Measurements from ENCODE around the gene TYK2. TPM values are rescaled to one million over a fixed set of nuclear protein-coding genes. Genes with fewer than 3 reads are reported as not detected.
A peak's percentile ranks its signal among the peaks of the same experiment; 100 is the strongest.
"Not testable (repeated sequence)": the region's sequence is repeated elsewhere in the genome, so short reads cannot be mapped to it uniquely, and the experiment has no call there.

The TYK2 gene
- total RNA-seq, 1 donor from 2014 or later = 60.3 TPM

DNA sequence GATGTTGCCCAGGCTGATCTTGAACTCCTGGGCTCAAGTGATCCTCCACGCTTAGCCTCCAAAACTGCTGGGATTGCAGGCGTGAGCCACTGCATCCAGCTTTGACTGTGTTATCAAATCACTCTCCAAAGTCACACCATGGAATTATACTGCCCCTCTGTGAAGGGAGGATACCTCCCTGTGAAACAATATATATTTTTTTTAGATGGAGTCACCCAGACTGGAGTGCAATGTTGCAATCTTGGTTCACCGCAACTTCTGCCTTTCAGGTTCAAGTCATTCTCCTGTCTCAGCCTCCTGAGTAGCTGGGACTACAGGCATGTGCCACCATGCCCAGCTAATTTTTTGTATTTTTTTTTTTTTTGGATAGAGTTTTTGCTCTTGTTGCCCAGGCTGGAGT, 7.7 kb downstream of the TYK2 start:
- DNase-seq = no peak

GRCh38 chr19:10368101-10368803, 12.1 kb downstream of the TYK2 start:
- DNase-seq = no peak

- not testable (repeated sequence) for DNase-seq
Measured at GRCh38 chr19:10366950-10367512, 13.3 kb downstream of the TYK2 start.

DNA sequence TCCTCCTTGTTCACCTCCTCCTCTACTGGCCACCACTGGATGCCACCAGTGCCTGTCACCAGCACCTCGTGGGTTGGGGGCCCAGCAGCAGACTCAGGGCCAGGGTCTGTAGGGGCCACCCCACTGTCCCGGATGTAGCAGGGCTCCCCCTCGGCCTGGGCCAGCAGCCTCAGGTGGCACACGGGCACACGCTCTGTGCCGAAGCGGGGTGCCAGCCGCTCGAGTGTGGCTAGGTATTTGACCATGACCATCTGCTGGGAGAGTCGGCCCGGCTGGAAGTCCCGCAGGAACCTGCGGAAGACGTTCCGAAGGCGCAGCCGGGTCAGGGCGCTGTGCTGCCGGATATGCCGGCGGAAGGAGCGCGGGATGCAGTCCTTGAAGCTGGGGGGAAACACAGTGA, 14.9 kb downstream of the TYK2 start:
- DNase-seq = no peak

DNA sequence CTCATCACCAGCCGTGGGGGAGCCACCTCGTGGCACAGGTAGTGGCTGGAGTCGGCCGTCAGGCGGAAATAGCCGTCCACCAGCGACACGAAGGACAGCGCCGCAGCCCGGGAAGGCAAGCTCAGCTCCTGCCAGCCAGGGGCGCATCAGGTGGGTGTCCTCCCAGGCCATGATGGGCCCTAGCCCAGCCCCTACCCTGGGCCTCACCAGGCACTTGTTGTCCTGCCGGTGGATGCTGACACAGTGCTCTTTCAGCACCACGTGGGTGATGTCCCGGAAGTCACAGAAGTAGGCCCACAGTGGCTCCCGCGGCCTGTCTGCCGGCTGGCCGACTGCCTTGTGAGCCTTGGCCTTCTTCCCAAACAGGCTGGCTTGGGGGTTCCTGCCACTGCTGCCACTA, 15.7 kb downstream of the TYK2 start:
- DNase-seq = no peak

DNA sequence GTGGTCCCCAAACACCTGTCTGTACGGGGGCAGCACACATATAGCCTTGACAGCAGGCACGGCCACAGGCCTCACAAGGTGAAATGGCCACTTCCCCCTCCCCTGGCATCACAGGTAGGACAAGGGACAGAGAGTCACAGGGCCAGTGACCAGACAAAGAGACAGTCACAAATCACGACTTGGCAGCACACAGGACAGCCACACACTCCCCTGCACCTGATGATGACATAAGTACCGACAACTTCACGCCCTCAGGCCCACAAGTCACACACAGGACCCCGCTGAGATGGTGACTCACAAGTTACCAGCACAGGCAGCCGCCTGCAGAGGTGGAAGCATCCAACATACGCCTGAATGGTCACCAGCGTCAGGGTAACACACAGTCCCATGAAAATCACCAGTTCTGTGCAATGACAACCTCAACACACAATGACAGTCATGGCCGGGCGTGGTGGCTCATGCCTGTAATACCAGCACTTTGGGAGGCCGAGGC, 16.5 kb downstream of the TYK2 start:
- no peak for DNase-seq

GRCh38 chr19:10362259-10362658, 18.1 kb downstream of the TYK2 start:
- no peak for DNase-seq

GRCh38 chr19:10361569-10362011, 18.8 kb downstream of the TYK2 start:
- DNase-seq = no peak

- DNase-seq = no peak
Measured at GRCh38 chr19:10356431-10356830, 23.9 kb downstream of the TYK2 start.

DNA sequence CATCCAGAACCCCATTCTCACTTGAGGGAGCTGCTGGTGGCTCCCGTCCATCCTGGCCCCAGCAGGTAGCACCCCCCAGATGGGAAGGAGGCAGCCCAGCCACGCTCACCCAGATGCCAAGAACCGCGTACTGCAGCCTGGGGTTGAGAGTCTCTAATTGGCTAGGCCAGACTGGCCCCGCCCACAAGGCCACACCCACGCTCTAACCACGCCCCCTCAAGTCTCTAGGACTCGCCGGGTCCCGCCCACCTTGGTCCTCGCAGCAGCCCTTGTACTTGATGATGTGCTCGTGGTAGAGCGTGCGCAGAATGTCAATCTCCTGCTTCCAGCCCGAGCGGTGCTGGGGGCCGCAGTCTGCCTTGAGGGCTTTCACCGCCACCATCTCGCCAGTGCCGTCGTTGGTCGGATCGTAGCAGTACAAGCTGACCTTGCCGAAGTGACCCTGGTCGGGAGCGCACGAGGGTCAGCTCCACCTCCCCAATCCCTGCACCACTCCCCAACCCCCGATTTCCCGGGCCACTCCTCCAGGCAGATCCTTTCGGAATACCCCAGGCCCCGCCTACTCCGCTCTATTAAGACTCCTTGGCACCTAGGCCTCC, 26.5 kb downstream of the TYK2 start:
- DNase-seq = peak; percentile 75

GRCh38 chr19:10352764-10353671, 27.4 kb downstream of the TYK2 start:
- peak; percentile 77 for DNase-seq

- no peak for DNase-seq
Measured at GRCh38 chr19:10346509-10346908, 33.9 kb downstream of the TYK2 start.

DNA sequence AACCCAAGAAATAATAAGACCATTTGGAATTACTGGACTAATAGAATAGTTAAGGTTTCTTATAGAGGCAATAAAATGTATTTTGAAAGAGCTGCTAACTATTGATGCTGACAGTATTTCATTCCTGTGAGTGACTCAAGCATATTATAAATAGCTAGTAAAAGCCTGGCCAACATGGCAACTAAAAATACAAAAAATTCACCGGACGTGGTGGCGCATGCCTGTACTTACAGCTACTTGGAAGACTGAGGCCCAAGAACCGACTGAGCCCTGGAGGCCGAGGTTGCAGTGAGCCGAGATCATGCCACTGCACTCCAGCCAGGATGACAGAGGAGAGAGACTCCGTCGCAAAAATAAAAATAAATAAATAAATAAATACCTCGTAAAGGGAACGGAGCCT, 35.6 kb downstream of the TYK2 start:
- DNase-seq = no peak

DNA sequence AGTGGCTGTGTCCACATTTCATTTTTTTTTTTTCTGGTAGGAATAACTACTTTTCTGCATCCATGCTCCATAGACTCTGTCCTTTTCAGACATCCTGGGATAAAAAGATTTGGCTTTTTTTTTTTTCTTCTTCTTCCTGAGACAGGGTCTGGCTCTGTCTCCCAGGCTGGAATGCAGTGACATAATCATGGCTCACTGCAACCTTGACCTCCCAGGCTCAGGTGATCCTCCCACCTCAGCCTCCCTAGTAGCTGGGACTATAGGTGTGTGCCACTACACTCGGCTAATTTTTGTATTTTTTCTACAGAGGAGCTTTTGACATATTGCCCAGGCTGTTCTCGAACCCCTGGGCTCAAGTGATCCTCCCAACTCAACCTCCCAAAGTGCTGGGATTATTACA, 36.9 kb downstream of the TYK2 start:
- DNase-seq = no peak

- no peak for DNase-seq
Measured at GRCh38 chr19:10339977-10340376, 40.4 kb downstream of the TYK2 start.

GRCh38 chr19:10339380-10339960, 40.9 kb downstream of the TYK2 start, which contains the start of gene ICAM3:
ICAM3 (minus strand) TSS chr19:10339624; CDS start chr19:10339614, 10 bp downstream.
- no peak for DNase-seq

DNA sequence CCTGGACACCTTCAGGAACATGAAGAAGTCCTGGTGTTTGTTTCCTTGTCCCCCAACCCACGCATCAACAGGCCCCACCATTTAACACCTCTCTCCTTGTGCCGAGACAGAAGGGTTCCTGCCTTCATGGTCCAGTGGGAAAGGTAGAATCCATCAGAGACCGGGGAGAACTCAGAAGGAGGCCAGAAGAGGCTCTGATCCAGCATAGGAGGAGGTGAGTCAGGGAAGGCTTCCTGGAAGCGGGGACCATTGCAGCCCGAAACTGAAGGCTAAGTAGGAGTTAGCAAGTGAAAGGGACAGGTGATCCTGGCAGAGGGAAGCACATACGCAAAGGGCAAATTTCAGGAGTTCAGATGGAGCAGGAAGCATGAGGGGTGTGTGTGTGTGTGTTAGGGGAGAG, 41.4 kb downstream of the TYK2 start:
- no peak for DNase-seq

DNA sequence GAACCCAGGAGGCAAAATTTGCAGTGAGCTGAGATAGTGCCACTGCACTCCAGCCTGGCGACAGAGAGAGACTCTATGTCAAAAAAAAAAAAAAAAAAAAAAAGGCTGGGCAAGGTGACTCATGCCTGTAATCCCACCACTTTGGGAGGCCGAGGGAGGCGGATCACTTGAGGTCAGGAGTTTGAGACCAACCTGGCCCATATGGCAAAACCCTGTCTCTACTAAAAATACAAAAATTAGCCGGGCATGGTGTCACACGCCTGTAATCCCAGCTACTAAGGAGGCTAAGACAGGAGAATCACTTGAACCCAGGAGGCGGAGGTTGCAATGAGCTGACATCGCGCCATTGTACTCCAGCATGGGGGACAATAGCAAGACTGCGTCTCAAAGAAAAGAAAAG, 43.6 kb downstream of the TYK2 start:
- not testable (repeated sequence) for DNase-seq

DNA sequence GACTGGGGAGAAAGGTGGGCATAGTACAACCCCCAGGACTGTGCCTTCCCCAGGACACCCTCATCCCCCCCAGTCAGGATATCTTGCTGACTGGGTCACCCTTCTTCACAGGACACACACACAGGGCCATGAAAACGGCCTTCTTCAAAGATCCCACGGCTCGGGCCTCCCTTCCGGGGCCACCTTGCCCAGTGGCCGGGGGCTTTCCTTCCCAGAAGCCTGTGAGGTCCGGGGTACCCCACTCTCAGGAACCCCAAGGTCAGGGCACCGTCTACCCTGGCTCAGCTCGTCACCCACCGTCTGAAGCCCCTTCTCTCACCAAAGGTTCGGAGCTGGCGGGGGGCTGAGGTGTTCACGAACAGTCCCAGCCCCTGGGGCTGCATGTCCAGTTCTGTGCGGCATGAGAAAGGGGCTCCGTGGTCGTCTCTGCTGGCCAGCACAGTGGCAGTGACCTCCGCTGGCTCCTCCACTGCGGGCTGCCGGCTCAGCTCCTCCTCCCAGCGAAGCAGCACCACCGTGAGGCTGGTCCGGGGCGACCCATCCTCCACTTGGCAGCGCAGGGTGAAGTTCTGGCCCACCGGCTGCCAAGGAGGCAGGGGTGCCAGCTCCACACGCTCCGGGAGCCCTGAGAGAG, 44.9 kb downstream of the TYK2 start:
- DNase-seq = no peak

GRCh38 chr19:10334588-10335351, 45.6 kb downstream of the TYK2 start:
- peak; percentile 91 for DNase-seq

All from tongue (tissue), 2 donors.